GM21737 (cell line): ENCODE data around the gene UBR3.

Experiments
- ATAC-seq: cut with Tn5 transposase; IDR thresholded peaks from one replicate; pipeline ENCODE4 v1.9.1; 2021; ENCODE audit warnings: mild to moderate bottlenecking, moderate library complexity; ENCODE audit not compliant: unreplicated experiment

UBR3 gene

GRCh38 chr2:170031288-170031687 lies 204.0 kb downstream of the UBR3 start:
- no peak for ATAC-seq

GRCh38 chr2:170034596-170034995 lies 207.3 kb downstream of the UBR3 start:
- no peak for ATAC-seq

GRCh38 chr2:170038734-170039133 lies 211.5 kb downstream of the UBR3 start:
- ATAC-seq: no peak

GRCh38 chr2:170039401-170040172 lies 212.3 kb downstream of the UBR3 start:
- no peak for ATAC-seq

- ATAC-seq: no peak
These were observed 217.7 kb downstream of the UBR3 start for GRCh38 chr2:170044751-170045478.

GRCh38 chr2:170047331-170048065 lies 220.2 kb downstream of the UBR3 start:
- no peak for ATAC-seq

GRCh38 chr2:170052151-170052550 lies 224.9 kb downstream of the UBR3 start:
- ATAC-seq: no peak

- ATAC-seq: no peak
These were observed 227.7 kb downstream of the UBR3 start for GRCh38 chr2:170054997-170055396.

GRCh38 chr2:170056900-170057299 lies 229.6 kb downstream of the UBR3 start:
- ATAC-seq: no peak

- ATAC-seq: no peak
These were observed 236.4 kb downstream of the UBR3 start for GRCh38 chr2:170063456-170064235.

GRCh38 chr2:170070778-170071177 lies 243.5 kb downstream of the UBR3 start:
- no peak for ATAC-seq

- no peak for ATAC-seq
These were observed 246.0 kb downstream of the UBR3 start for GRCh38 chr2:170073288-170073687.

- ATAC-seq: no peak
These were observed 248.9 kb downstream of the UBR3 start for GRCh38 chr2:170076189-170076588.

GRCh38 chr2:170077830-170078569 lies 250.7 kb downstream of the UBR3 start:
- no peak for ATAC-seq

- no peak for ATAC-seq
These were observed 257.7 kb downstream of the UBR3 start for GRCh38 chr2:170084820-170085491.

GRCh38 chr2:170086117-170086688 lies 258.9 kb downstream of the UBR3 start:
- ATAC-seq: no peak

GRCh38 chr2:170086751-170087412 lies 259.6 kb downstream of the UBR3 start:
- no peak for ATAC-seq

- ATAC-seq: no peak
These were observed 260.1 kb downstream of the UBR3 start for GRCh38 chr2:170087413-170087793.

- no peak for ATAC-seq
These were observed 261.5 kb downstream of the UBR3 start for GRCh38 chr2:170088776-170089175.
